SU-DHL-6 (cell line): ENCODE data around the gene DNAJB2.

Experiments
- CTCF ChIP-seq: fragments of 200-600 bp; sonication (generic); IDR thresholded peaks from one replicate; pipeline ENCODE4 v1.5.1; 2017; ENCODE audit warnings: antibody characterized with exemption, mild to moderate bottlenecking, low read length, moderate library complexity; ENCODE audit not compliant: insufficient read depth, poor library complexity, severe bottlenecking
- EZH2phosphoT487 ChIP-seq: fragments of 200-600 bp; sonication (generic), shearing (Covaris generic); conservative IDR thresholded peaks from 2 replicates; pipeline ENCODE4 v1.6.1; 2018; ENCODE audit warnings: mild to moderate bottlenecking, antibody characterized with exemption, low read length, moderate library complexity, mixed read lengths

- TF ChIP-seq CTCF: no peak
- no peak for TF ChIP-seq EZH2phosphoT487
Measured at GRCh38 chr2:219325136-219325535, 46.0 kb downstream of the DNAJB2 start.
